Measurements from ENCODE around the gene MOB3A. TPM values are rescaled to one million over a fixed set of nuclear protein-coding genes. Genes with fewer than 3 reads are reported as not detected.

Gene MOB3A
- polyA plus RNA-seq, 1 of the 3 experiments (the other 2 are of a cell fraction) = 24.1 TPM

DNA sequence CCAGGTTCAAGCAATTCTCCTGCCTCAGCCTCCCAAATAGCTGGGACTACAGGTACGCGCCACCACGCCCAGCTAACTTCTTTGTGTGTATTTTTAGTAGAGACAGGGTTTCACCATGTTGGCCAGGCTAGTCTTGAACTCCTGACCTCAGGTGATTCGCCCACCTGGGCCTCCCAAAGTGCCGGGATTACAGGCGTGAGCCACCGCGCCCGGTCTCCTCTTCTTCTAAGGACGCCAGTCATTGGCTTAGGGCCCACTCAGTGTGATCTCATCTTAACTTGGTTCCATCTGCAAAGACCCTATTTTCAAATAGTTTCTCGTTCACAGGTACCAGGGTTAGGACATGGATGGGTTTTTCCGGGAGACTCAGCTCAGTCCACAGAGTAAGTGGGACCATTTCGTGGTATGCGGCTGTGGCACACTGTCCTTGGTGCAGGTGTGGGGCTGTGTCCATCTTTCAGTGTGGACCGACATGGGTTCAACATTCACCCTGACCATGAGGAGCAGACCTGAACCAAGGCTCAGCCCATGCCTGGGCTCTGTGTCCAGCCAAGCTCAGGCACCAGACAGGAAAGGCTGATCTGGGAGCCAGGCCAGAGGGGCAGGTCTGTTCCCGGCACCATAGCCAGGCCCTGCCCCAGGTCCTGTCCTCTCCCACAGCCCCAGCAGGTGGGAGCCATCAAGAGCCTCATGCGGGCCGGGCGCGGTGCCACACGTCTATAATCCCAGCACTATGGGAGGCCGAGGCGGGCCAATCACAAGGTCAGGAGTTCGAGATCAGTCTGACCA, 42.3 kb downstream of the MOB3A start:
- Histone ChIP-seq H4K20me1 (ENCODE audit: insufficient read depth) (peaks cover 19% of the 10 kb centered on the region), H3K79me2 (ENCODE audit: insufficient read depth) (peaks cover 20% of the 10 kb centered on the region; the same call in 1 of the 2 replicates), H3K27ac (ENCODE audit: low read depth in 2 of 2, low read length in 1 of 2) (peak overlapping the region in 1 of 2 experiments; percentile 45; a peak in 1 of 4 replicates), H3K36me3 (replicated peaks in 1 of 2; ENCODE audit: control insufficient read depth in 1 of 2, insufficient read depth in 2 of 2, low read length in 1 of 2) (peaks cover 0 to 4% of the 10 kb centered on the region in 2 experiments), H3K9me3 (no peaks in the 10 kb centered on the region), H3K4me1 (ENCODE audit: control insufficient read depth in 1 of 2, insufficient read depth in 2 of 2, low read depth in 1 of 2, low read length in 1 of 2) (peaks cover 21 to 45% of the 10 kb centered on the region in 2 experiments; a peak in 3 of 4 replicates), H3K9ac (no peak overlapping the region), H3F3A (replicated peaks; ENCODE audit: insufficient read depth) (peaks cover 17% of the 10 kb centered on the region), H3K4me2 (no peak overlapping the region), H3K27me3 (ENCODE audit: insufficient read depth) (no peaks in the 10 kb centered on the region), H3K4me3 (ENCODE audit: low read depth in 2 of 2, low read length in 1 of 2) (no peak overlapping the region), H2AFZ (ENCODE audit: low read depth) (no peak overlapping the region), H3K9me2 (no peaks in the 10 kb centered on the region)
- WGBS (ENCODE audit: low lambda C conversion rate) = 90% methylated on average over 21 of the region's 24 CpGs
- no peak for DNase-seq
- ChIA-PET POLR2A (interaction anchor here (0.8 kb wide), 1 partner anchor 21 kb away, joined by 3 read pairs; no protein-coding TSS in a partner anchor), CTCF (interaction anchor here (1.3 to 2.7 kb wide), 2 partner anchors 11 to 34 kb away, joined by 5 to 16 read pairs; no protein-coding TSS in a partner anchor)
- TF ChIP-seq SMC3 (IDR thresholded peaks at IDR 0.05; ENCODE audit: low read depth, low read length) = no peak
- TF ChIP-seq POLR2AphosphoS5 (IDR thresholded peaks at IDR 0.05; ENCODE audit: low read depth, low read length) = no peak
- TF ChIP-seq FOSL2 (IDR thresholded peaks at IDR 0.05; ENCODE audit: borderline replicate concordance, low read depth) = no peak
- TF ChIP-seq RAD21 (IDR thresholded peaks at IDR 0.05; ENCODE audit: low read length) = no peak
- TF ChIP-seq EZH2phosphoT487 (IDR thresholded peaks at IDR 0.05; ENCODE audit: borderline replicate concordance, low read depth) = no peak
- TF ChIP-seq, protein P1, sequence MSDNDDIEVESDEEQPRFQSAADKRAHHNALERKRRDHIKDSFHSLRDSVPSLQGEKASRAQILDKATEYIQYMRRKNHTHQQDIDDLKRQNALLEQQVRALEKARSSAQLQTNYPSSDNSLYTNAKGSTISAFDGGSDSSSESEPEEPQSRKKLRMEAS (IDR thresholded peaks at IDR 0.05; ENCODE audit: low read depth) = no peak
- TF ChIP-seq, protein P2, sequence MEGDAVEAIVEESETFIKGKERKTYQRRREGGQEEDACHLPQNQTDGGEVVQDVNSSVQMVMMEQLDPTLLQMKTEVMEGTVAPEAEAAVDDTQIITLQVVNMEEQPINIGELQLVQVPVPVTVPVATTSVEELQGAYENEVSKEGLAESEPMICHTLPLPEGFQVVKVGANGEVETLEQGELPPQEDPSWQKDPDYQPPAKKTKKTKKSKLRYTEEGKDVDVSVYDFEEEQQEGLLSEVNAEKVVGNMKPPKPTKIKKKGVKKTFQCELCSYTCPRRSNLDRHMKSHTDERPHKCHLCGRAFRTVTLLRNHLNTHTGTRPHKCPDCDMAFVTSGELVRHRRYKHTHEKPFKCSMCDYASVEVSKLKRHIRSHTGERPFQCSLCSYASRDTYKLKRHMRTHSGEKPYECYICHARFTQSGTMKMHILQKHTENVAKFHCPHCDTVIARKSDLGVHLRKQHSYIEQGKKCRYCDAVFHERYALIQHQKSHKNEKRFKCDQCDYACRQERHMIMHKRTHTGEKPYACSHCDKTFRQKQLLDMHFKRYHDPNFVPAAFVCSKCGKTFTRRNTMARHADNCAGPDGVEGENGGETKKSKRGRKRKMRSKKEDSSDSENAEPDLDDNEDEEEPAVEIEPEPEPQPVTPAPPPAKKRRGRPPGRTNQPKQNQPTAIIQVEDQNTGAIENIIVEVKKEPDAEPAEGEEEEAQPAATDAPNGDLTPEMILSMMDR (IDR thresholded peaks at IDR 0.05) = no peak
- TF ChIP-seq RFX5 (IDR thresholded peaks at IDR 0.05; ENCODE audit: low read length) = no peak
- no peak for TF ChIP-seq YY1 (IDR thresholded peaks at IDR 0.05; ENCODE audit: low read depth)
- no peak for TF ChIP-seq SIN3A (IDR thresholded peaks at IDR 0.05; ENCODE audit: borderline replicate concordance, low read depth, low read length)
- no peak for TF ChIP-seq MEF2A (IDR thresholded peaks at IDR 0.05; ENCODE audit: borderline replicate concordance, low read depth)
- TF ChIP-seq, protein P3, sequence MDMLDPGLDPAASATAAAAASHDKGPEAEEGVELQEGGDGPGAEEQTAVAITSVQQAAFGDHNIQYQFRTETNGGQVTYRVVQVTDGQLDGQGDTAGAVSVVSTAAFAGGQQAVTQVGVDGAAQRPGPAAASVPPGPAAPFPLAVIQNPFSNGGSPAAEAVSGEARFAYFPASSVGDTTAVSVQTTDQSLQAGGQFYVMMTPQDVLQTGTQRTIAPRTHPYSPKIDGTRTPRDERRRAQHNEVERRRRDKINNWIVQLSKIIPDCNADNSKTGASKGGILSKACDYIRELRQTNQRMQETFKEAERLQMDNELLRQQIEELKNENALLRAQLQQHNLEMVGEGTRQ (IDR thresholded peaks at IDR 0.05; ENCODE audit: borderline replicate concordance, low read depth, low read length) = no peak
- no peak for TF ChIP-seq TCF12 (IDR thresholded peaks at IDR 0.05)
- TF ChIP-seq, protein P4, sequence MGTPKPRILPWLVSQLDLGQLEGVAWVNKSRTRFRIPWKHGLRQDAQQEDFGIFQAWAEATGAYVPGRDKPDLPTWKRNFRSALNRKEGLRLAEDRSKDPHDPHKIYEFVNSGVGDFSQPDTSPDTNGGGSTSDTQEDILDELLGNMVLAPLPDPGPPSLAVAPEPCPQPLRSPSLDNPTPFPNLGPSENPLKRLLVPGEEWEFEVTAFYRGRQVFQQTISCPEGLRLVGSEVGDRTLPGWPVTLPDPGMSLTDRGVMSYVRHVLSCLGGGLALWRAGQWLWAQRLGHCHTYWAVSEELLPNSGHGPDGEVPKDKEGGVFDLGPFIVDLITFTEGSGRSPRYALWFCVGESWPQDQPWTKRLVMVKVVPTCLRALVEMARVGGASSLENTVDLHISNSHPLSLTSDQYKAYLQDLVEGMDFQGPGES (IDR thresholded peaks at IDR 0.05; ENCODE audit: low read depth, low read length) = no peak
- no peak for TF ChIP-seq JUND (IDR thresholded peaks at IDR 0.05)
- TF ChIP-seq FOXJ3 (CRISPR knock-in tag; IDR thresholded peaks at IDR 0.05) = no peak
- TF ChIP-seq NFIC (IDR thresholded peaks at IDR 0.05; ENCODE audit: borderline replicate concordance) = no peak
- no peak for TF ChIP-seq GATA2 (CRISPR knock-in tag; IDR thresholded peaks at IDR 0.05)
- TF ChIP-seq, protein P5, sequence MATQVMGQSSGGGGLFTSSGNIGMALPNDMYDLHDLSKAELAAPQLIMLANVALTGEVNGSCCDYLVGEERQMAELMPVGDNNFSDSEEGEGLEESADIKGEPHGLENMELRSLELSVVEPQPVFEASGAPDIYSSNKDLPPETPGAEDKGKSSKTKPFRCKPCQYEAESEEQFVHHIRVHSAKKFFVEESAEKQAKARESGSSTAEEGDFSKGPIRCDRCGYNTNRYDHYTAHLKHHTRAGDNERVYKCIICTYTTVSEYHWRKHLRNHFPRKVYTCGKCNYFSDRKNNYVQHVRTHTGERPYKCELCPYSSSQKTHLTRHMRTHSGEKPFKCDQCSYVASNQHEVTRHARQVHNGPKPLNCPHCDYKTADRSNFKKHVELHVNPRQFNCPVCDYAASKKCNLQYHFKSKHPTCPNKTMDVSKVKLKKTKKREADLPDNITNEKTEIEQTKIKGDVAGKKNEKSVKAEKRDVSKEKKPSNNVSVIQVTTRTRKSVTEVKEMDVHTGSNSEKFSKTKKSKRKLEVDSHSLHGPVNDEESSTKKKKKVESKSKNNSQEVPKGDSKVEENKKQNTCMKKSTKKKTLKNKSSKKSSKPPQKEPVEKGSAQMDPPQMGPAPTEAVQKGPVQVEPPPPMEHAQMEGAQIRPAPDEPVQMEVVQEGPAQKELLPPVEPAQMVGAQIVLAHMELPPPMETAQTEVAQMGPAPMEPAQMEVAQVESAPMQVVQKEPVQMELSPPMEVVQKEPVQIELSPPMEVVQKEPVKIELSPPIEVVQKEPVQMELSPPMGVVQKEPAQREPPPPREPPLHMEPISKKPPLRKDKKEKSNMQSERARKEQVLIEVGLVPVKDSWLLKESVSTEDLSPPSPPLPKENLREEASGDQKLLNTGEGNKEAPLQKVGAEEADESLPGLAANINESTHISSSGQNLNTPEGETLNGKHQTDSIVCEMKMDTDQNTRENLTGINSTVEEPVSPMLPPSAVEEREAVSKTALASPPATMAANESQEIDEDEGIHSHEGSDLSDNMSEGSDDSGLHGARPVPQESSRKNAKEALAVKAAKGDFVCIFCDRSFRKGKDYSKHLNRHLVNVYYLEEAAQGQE (IDR thresholded peaks at IDR 0.05; ENCODE audit: low read depth, low read length) = no peak
- no peak for TF ChIP-seq NRF1 (IDR thresholded peaks at IDR 0.05; ENCODE audit: low read depth, low read length)
